Bronchial epithelial cell (primary cell): ENCODE results near the gene SDF4. TPM values are rescaled to one million over a fixed set of nuclear protein-coding genes. Genes with fewer than 3 reads are reported as not detected.
"Not testable (repeated sequence)": the region's sequence is repeated elsewhere in the genome, so short reads cannot be mapped to it uniquely, and the experiment has no call there.

ENCODE experiments used
- DNase-seq: peaks from one replicate; pipeline ENCODE4 v3.0.0-alpha.2; 2010; ENCODE audit warnings: low read depth
- FAIRE-seq: peaks from 2 replicates; lab custom pipeline; 2011; peaks lifted over from hg19 to GRCh38; lab: Jason Lieb, UNC
- H3K27me3 ChIP-seq: 2 replicates; pipeline ENCODE4 v1.5.1; 2011; ENCODE audit warnings: low read length; ENCODE audit not compliant: control insufficient read depth, insufficient read depth
- H3K36me3 ChIP-seq: 2 replicates; pipeline ENCODE4 v1.5.1; 2011; ENCODE audit warnings: low read length; ENCODE audit not compliant: control insufficient read depth, insufficient read depth
- H3K4me3 ChIP-seq: 2 replicates; pipeline ENCODE4 v1.5.1; 2011; ENCODE audit warnings: mild to moderate bottlenecking, low read depth, low read length, control low read depth
- CTCF ChIP-seq: IDR thresholded peaks from 2 replicates; pipeline ENCODE4 v1.5.1; 2011; ENCODE audit warnings: mild to moderate bottlenecking, moderate library complexity, low read length, control low read depth, inconsistent platforms; ENCODE audit not compliant: insufficient read depth, severe bottlenecking
- total RNA-seq: library from RNA; depleted of rRNA; stranded (reverse); fragments of >200 nt; gene quantifications from 2 replicates; pipeline ENCODE4 v1.2.1, GENCODE V29; 2014

Gene SDF4
- total RNA-seq, 1 donor from 2014 or later: 68.2 TPM

GRCh38 chr1:1253314-1253713 lies 21.5 kb upstream of the SDF4 start:
- Histone ChIP-seq H3K27me3 (no peaks in the 10 kb centered on the region), H3K4me3 (no peak overlapping the region), H3K36me3 (peaks cover 9% of the 10 kb centered on the region)
- no peak for TF ChIP-seq CTCF
- FAIRE-seq (no peak), DNase-seq (no peak)

- TF ChIP-seq CTCF: no peak
- H3K4me3 ChIP-seq: no peak overlapping the region
- peaks cover 8% of the 10 kb centered on the region for H3K36me3 ChIP-seq
- H3K27me3 ChIP-seq: no peaks in the 10 kb centered on the region
- FAIRE-seq (peak; percentile 66), DNase-seq (peak; percentile 87)
Measured at GRCh38 chr1:1250786-1251284, 19.0 kb upstream of the SDF4 start.

- DNase-seq, H3K4me3 ChIP-seq, H3K36me3 ChIP-seq, FAIRE-seq, H3K27me3 ChIP-seq: not testable (repeated sequence)
Measured at GRCh38 chr1:1248009-1248913, 16.5 kb upstream of the SDF4 start.

GRCh38 chr1:1247341-1247913 lies 15.6 kb upstream of the SDF4 start:
- FAIRE-seq (no peak), DNase-seq (no peak)
- Histone ChIP-seq H3K27me3 (no peaks in the 10 kb centered on the region), H3K4me3 (no peak overlapping the region), H3K36me3 (no peaks in the 10 kb centered on the region)
- no peak for TF ChIP-seq CTCF

GRCh38 chr1:1246577-1247340 lies 15.0 kb upstream of the SDF4 start, which contains the start of gene C1QTNF12:
Gene C1QTNF12 (minus strand): TSS chr1:1246722. CDS start chr1:1246690, 32 bp downstream.
- no peaks in the 10 kb centered on the region for H3K36me3 ChIP-seq
- no peak for TF ChIP-seq CTCF
- H3K27me3 ChIP-seq: no peaks in the 10 kb centered on the region
- DNase-seq: no peak
- no peak for FAIRE-seq
- no peak within 1 kb of the TSS for H3K4me3 ChIP-seq
